GM21786 (cell line): Measurements from ENCODE around the gene RAB3B.
"Not testable (repeated sequence)": the region's sequence is repeated elsewhere in the genome, so short reads cannot be mapped to it uniquely, and the experiment has no call there.

ENCODE experiments used
- ATAC-seq: cut with Tn5 transposase; IDR thresholded peaks from one replicate; pipeline ENCODE4 v1.9.1; 2021; ENCODE audit not compliant: unreplicated experiment

RAB3B gene

DNA sequence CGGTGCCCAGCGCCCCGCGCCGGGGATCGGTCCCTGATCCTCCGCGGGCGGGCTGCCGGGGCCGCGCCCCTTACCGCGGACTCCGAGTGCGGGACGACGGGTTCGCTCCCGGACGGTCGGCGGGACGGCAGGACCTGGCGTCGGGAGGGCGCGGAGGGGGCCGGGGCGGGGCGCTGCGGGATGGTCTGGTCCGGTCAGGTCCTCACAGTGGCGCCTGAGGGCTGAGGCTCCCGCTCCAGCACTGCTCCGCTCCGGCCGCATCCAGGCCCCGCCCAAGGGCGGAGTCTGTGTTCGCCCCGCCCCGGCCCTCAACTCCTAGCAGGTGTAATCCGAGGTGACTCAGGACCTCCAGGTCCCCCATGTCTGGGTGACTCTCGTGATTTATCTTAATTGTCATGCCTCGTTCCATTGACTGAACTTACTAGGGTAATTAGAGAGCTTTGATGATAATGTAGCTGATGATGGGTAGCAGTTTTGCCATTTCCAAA is at the start of gene RAB3B:
Gene RAB3B (minus strand): TSS at position 223 of the 488 bp plus-strand sequence. CDS start 13,583 bp downstream, outside the sequence.
- ATAC-seq: peak; percentile 94

- no peak for ATAC-seq
Observed at GRCh38 chr1:52037909-52038308, 47.4 kb upstream of the RAB3B start.

DNA sequence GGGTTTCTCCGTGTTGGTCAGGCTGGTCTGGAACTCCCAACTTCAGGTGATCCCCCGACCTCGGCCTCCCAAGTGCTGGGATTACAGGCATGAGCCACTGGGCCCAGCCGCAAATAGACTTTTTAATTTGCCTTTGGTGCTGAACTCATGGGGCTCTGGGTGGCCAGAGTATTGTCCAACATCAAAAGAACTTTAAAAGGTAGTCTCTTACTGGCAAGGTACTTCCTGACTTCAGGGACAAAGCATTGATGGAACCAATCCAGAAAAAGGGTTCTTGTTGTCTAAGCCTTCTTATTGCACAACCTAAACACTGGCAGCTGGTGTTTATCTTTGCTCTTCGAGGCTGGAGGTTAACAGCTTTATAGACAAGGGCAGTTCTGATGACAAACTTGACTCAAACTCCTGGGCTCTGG is 46.9 kb upstream of the RAB3B start:
- ATAC-seq: no peak

DNA sequence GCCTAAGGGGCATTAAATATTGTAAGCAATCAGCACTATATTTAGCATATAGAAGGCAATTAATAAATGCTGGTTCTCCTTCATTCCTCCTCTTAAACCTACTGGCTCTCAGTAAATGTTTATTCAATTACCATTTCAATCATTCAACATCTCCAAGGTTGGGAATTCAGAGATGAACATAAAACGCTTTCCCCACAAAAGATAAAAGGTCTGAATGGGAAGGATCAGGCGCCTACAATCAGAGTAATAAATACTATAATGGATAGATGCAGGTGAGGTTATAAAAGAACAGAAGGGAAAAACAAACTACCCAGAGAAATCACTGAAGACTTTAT is 43.5 kb upstream of the RAB3B start:
- ATAC-seq: no peak

- ATAC-seq: peak; percentile 73
Observed at GRCh38 chr1:52033190-52034049, 42.9 kb upstream of the RAB3B start, which contains the start of gene KTI12. Gene KTI12, minus strand, starts transcription at chr1:52033810. Its CDS starts 49 bp downstream, at chr1:52033761.

GRCh38 chr1:52032785-52033131 is 42.3 kb upstream of the RAB3B start:
- ATAC-seq: peak; percentile 31

DNA sequence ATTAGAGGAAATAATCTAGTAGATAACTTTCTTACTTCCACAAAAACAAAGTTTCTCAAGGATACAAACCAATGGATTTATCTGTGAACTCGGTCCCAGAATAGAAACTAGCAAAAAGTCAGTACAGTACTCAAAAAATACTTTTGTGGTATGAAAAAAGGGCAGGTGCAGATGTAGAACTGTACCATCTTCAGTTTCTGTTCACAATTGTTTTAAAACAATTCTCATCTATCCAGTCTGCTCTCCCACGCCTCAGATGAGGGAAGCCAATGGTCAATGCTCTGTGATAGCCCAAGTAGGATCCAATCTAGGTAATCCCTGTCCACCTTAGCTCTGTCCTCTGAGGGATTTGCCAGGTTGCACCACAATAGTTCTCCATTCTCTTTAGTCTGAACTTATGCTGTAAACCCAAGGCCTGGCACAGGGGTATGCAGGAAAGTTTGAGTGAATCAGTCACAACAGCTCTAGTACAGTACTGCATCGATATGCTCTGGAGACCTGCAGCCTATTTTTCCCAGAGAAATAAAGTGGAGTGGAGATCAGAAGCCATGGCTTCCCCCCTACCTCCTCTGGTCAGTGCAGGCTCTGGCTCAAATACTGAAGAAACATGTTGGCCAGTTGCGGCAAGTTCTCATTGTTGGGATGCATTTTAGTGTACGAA is 41.8 kb upstream of the RAB3B start:
- peak; percentile 34 for ATAC-seq

GRCh38 chr1:52028839-52029238 is 38.3 kb upstream of the RAB3B start:
- ATAC-seq: not testable (repeated sequence)

GRCh38 chr1:52028328-52028727 is 37.8 kb upstream of the RAB3B start:
- no peak for ATAC-seq

GRCh38 chr1:52026278-52026677 is 35.8 kb upstream of the RAB3B start:
- no peak for ATAC-seq

DNA sequence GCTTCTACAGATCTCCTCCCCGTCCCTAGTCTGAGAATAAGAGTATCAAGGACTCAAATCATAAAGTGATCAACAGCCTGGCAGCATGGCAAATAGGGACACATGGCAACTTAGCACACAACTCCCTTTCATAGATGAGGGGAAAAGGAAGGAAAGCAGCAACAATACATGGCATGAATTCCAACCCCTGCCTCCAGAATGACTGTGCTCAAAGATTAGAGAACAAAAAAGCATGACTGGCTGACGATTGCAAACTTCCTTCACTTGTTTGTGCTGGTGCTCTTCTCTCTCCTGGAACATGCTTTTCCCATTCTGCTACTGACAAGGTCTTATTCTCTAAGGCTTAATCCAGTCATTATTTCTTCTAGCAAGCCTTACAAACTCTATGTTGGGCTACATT is 31.6 kb upstream of the RAB3B start:
- no peak for ATAC-seq

- ATAC-seq: no peak
Observed at GRCh38 chr1:52008071-52008809, 17.7 kb upstream of the RAB3B start.

- ATAC-seq: no peak
Observed at GRCh38 chr1:52007215-52008002, 16.9 kb upstream of the RAB3B start.

DNA sequence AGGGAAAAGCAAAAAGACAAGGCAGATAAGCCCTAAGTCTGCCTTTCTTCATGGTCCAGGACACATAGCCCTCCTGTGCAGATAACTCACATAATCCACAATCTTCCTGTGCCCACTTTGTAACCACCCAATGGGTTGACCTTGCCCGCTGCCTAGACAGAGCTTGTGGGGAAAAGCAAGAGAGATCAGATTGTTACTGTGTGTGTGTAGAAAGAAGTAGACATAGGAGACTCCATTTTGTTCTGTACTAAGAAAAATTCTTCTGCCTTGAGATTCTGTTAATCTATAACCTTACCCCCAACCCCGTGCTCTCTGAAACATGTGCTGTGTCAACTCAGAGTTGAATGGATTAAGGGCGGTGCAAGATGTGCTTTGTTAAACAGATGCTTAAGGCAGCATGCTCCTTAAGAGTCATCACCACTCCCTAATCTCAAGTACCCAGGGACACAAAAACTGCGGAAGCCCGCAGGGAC is 15.6 kb upstream of the RAB3B start:
- ATAC-seq: not testable (repeated sequence)

GRCh38 chr1:52005548-52005947 is 15.0 kb upstream of the RAB3B start:
- not testable (repeated sequence) for ATAC-seq

DNA sequence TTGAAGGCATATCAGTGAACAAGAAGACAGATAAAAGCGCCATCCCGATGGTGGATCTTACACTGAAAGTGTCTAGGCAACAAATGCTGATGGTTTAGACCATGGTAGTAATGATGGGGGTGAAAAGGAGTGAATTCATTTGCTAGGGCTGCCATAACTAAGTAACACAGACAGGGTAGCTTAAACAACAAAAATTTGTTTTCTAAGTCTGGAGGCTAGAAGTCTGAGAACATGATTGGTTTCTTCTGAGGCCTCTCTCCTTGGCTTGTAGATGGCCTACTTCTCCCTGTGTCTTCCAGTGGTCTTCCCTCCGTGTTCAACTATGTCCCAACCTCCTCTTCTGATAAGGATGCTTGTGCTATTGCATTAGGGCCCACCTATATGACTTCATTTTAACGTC is 13.4 kb upstream of the RAB3B start:
- ATAC-seq: no peak

GRCh38 chr1:52002038-52002917 is 11.8 kb upstream of the RAB3B start:
- peak; percentile 80 for ATAC-seq

DNA sequence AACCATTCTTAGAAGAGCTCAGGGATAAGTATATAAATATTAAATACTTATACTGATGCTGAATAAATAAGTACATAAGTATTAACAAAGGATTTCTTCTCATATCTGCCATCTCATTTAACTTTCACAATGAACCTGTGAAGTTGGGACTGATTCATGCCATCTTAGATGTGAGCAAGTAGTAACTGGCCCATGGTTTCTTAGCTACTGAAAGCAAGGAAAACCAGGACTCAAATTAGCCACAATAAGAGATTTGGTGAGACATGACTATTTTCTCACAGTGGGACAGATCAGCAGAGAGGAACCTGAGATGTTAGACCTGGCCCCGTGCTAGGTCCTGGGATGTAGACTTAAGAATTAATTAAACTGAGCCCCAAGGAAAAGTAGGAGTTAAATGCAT is 8.2 kb upstream of the RAB3B start:
- no peak for ATAC-seq

DNA sequence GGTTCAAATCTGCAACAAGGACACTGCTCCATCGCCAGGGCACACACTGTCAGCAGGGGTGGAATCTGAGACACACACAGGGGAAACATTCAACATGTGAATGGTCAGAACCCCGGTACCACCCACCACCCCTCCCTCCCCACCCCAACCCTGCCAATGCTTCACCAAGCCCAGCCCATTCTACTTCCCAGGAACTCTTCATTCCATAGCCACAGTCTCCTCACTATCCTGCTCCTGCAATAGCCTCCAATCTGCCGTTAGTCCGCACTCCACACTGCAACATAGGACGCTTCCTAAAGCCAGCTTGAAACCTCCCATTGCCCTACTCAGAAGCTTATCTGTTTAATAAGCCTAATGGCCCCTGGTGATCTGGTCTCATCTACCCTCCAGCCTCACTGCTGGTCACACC is 7.5 kb upstream of the RAB3B start:
- no peak for ATAC-seq
